Keratinocyte (primary cell): ENCODE measurements around the gene SEPTIN5. TPM values are rescaled to one million over a fixed set of nuclear protein-coding genes. Genes with fewer than 3 reads are reported as not detected.

ENCODE experiments used
- DNase-seq: peaks from one replicate; pipeline ENCODE4 v3.0.0-alpha.2; 2011; ENCODE audit warnings: low read depth, missing footprints, low spot score
- FAIRE-seq: peaks from 2 replicates; lab custom pipeline; 2011; peaks lifted over from hg19 to GRCh38; lab: Jason Lieb, UNC
- H2AFZ ChIP-seq: 2 replicates; pipeline ENCODE4 v1.6.0; 2012; ENCODE audit warnings: low read length, control low read depth, inconsistent platforms; ENCODE audit not compliant: control insufficient read depth
- H3K27ac ChIP-seq: 2 replicates; pipeline ENCODE4 v1.5.1; 2011; ENCODE audit warnings: low read length; ENCODE audit not compliant: control insufficient read depth, insufficient read depth
- H3K27me3 ChIP-seq: 3 replicates; pipeline ENCODE4 v1.6.0; 2011; ENCODE audit warnings: low read length; ENCODE audit not compliant: control insufficient read depth, insufficient read depth; ENCODE audit errors: extremely low read depth
- H3K36me3 ChIP-seq, 2 experiments: 2 replicates in 1 of 2; 3 replicates in 1 of 2; pipeline ENCODE4 v1.5.1; 2011; ENCODE audit warnings: low read length in 2 of 2, mild to moderate bottlenecking in 1 of 2; ENCODE audit not compliant: control insufficient read depth in 2 of 2, insufficient read depth in 2 of 2; ENCODE audit errors: extremely low read depth in 1 of 2
- H3K4me1 ChIP-seq: 3 replicates; pipeline ENCODE4 v1.5.1; 2011; ENCODE audit warnings: low read length; ENCODE audit not compliant: control insufficient read depth, insufficient read depth; ENCODE audit errors: extremely low read depth
- H3K4me2 ChIP-seq: 3 replicates; pipeline ENCODE4 v1.6.0; 2011; ENCODE audit warnings: low read depth, low read length; ENCODE audit not compliant: control insufficient read depth, insufficient read depth; ENCODE audit errors: extremely low read depth
- H3K4me3 ChIP-seq, 3 experiments: fragments of 200-600 bp in 1 of 3; sonication (generic) in 1 of 3; 2 replicates in 2 of 3; 3 replicates in 1 of 3; pipeline ENCODE4 v1.5.1; 2011 to 2016; ENCODE audit warnings: low read length in 3 of 3, mild to moderate bottlenecking in 3 of 3, control low read depth in 2 of 3, inconsistent platforms in 1 of 3, low read depth in 1 of 3, mixed read lengths in 1 of 3, mixed run types in 1 of 3, moderate library complexity in 1 of 3; ENCODE audit not compliant: control insufficient read depth in 2 of 3, insufficient read depth in 2 of 3; ENCODE audit errors: extremely low read depth in 1 of 3
- H3K79me2 ChIP-seq: 2 replicates; pipeline ENCODE4 v1.6.0; 2012; ENCODE audit warnings: low read length; ENCODE audit not compliant: control insufficient read depth, insufficient read depth
- H3K9ac ChIP-seq: 3 replicates; pipeline ENCODE4 v1.6.0; 2011; ENCODE audit warnings: low read length; ENCODE audit not compliant: control insufficient read depth, insufficient read depth; ENCODE audit errors: extremely low read depth
- H3K9me1 ChIP-seq: 3 replicates; pipeline ENCODE4 v1.6.0; 2011; ENCODE audit warnings: low read length; ENCODE audit not compliant: control insufficient read depth, insufficient read depth; ENCODE audit errors: extremely low read depth
- H3K9me3 ChIP-seq: 2 replicates; pipeline ENCODE4 v1.5.1; 2012; ENCODE audit warnings: low read depth, low read length; ENCODE audit not compliant: control insufficient read depth
- H4K20me1 ChIP-seq: 3 replicates; pipeline ENCODE4 v1.6.0; 2011; ENCODE audit warnings: low read length; ENCODE audit not compliant: control insufficient read depth, insufficient read depth; ENCODE audit errors: extremely low read depth
- CTCF ChIP-seq, 3 experiments: IDR thresholded peaks in 1 of 3; conservative IDR thresholded peaks in 1 of 3; optimal IDR thresholded peaks in 1 of 3; 2 replicates in 2 of 3; 3 replicates in 1 of 3; pipeline versions ENCODE3 to v1.5.1; 2011; ENCODE audit warnings: low read length in 3 of 3, mild to moderate bottlenecking in 3 of 3, moderate library complexity in 2 of 3, control low read depth in 1 of 3, inconsistent platforms in 1 of 3; ENCODE audit not compliant: insufficient read depth in 2 of 3; ENCODE audit errors: extremely low read depth in 1 of 3
- EZH2 ChIP-seq: IDR thresholded peaks from one replicate; pipeline ENCODE4 v1.6.1; 2012; ENCODE audit warnings: inconsistent platforms, mild to moderate bottlenecking, low read length, moderate library complexity
- dilution Hi-C: fragments of 300-500 bp; cut with MboI; formaldehyde crosslinking; loops from one replicate; pipeline ENCODE4 v1.7.0; 2020; ENCODE audit warnings: low sequenced_read_pairs; ENCODE audit not compliant: extremely low pct_ligation_motif_present
- polyA plus RNA-seq, 5 experiments: library from polyadenylated mRNA; depleted of rRNA in 3 of 5; stranded (reverse) in 3 of 5; stranded (forward) in 1 of 5; unstranded in 1 of 5; fragments of >200 nt; gene quantifications; 1 replicate in 1 of 5; 2 replicates in 3 of 5; 3 replicates in 1 of 5; pipeline versions ENCODE4 v1.2.1 to v1.2.3, GENCODE V29; 2011 to 2012; ENCODE audit warnings: missing spikeins in 2 of 5, low read depth in 1 of 5, low replicate concordance in 1 of 5

Gene SEPTIN5
- polyA plus RNA-seq, 1 donor (not counting 4 experiments of a cell fraction or from before 2014, with no cell fraction given), result 2.2 TPM

- dilution Hi-C loops, result no loop called here
- no peak within 1 kb of the TSS for H3K9ac ChIP-seq
These were observed 46.0 kb downstream of the SEPTIN5 start, which contains the start of gene TBX1 for GRCh38 chr22:19760058-19760950. TBX1 (plus strand) TSS chr22:19760778; CDS start chr22:19760844, 66 bp downstream.

DNA sequence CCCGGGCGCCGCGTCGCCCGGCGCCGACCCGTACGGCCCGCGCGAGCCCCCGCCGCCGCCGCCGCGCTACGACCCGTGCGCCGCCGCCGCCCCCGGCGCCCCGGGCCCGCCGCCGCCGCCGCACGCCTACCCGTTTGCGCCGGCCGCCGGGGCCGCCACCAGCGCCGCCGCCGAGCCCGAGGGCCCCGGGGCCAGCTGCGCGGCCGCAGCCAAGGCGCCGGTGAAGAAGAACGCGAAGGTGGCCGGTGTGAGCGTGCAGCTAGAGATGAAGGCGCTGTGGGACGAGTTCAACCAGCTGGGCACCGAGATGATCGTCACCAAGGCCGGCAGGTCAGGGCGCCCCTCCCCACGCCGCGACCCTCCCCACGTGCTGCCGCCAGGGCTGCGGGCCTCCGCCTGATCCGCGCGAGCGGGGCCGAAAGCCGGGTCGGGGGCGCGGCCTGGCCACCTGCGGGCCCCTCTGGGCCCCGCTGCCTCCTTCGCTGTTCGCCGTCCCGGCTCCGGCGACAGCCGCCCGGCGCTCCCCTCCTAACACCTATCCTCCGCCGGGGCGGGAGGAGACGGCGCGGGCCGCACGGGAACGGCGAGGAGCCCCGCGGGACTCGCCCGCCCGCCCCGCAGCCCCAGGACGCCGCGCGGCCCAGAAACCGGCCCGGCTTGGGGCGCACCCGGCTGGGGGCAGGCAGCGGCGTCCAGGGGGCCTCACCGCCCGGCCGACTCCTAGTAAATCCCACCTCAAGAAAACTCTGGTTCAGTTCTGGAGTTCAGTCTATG is 46.8 kb downstream of the SEPTIN5 start:
- DNase-seq, result no peak
- FAIRE-seq, result no peak
- no peak for TF ChIP-seq CTCF (optimal IDR thresholded peaks at IDR 0.05 in 1 of 3, IDR thresholded peaks at IDR 0.05 in 1 of 3, conservative IDR thresholded peaks at IDR 0.05 in 1 of 3; ENCODE audit: extremely low read depth in 1 of 3, insufficient read depth in 2 of 3, low read length in 3 of 3)
- TF ChIP-seq EZH2, result peak; percentile 62
- Histone ChIP-seq H3K79me2 (no peaks in the 10 kb centered on the region), H3K9me1 (no peaks in the 10 kb centered on the region), H3K36me3 (no peaks in the 10 kb centered on the region), H2AFZ (no peak overlapping the region), H3K27ac (no peak overlapping the region), H3K9ac (no peak overlapping the region), H3K4me3 (no peak overlapping the region), H4K20me1 (no peaks in the 10 kb centered on the region), H3K27me3 (peaks cover 33% of the 10 kb centered on the region), H3K4me1 (peaks cover 11% of the 10 kb centered on the region), H3K9me3 (no peaks in the 10 kb centered on the region), H3K4me2 (peak overlapping the region; percentile 27)
- dilution Hi-C loops, result no loop called here

More at GRCh38 chr22:19760058-19760950, 46.0 kb downstream of the SEPTIN5 start, which contains the start of gene TBX1:
- Histone ChIP-seq H3K36me3 (no peaks in the 10 kb centered on the region), H3K9me1 (no peaks in the 10 kb centered on the region), H3K27me3 (peaks cover 42% of the 10 kb centered on the region), H2AFZ (no peak within 1 kb of the TSS), H4K20me1 (no peaks in the 10 kb centered on the region), H3K79me2 (no peaks in the 10 kb centered on the region), H3K4me2 (peak within 1 kb of the TSS; percentile 27), H3K4me1 (peaks cover 7% of the 10 kb centered on the region), H3K4me3 (peak within 1 kb of the TSS in 1 of 3 experiments; percentile 4), H3K27ac (no peak within 1 kb of the TSS), H3K9me3 (no peaks in the 10 kb centered on the region)
- no peak for DNase-seq
- no peak for TF ChIP-seq CTCF (optimal IDR thresholded peaks at IDR 0.05 in 1 of 3, IDR thresholded peaks at IDR 0.05 in 1 of 3, conservative IDR thresholded peaks at IDR 0.05 in 1 of 3; ENCODE audit: extremely low read depth in 1 of 3, insufficient read depth in 2 of 3, low read length in 3 of 3)
- no peak for TF ChIP-seq EZH2
- no peak for FAIRE-seq
